ENCODE data around the gene ANKRD22.

ANKRD22 gene

GRCh38 chr10:88835096-88835909 lies 16.3 kb downstream of the ANKRD22 start:
- DNase-seq (ENCODE audit: low spot score): peak; percentile 85

DNA sequence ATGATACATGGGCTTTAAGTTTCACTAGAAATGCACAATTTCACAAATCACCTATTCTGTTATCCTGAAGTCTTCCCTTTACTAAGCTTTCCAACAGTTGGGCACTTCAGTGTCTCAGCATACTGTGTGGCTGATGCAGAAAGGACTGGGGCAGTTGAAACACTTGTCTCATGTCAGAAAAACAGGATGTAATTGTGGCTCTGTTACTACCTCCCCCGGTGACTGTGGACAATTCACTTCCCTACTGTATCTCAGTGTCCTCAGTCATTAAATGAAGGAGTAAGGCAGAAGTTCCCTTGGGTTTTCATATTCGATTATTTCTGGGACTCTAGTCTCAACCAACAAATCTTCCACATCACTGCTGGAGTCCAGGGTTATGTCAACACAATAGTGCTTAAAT lies 17.9 kb downstream of the ANKRD22 start:
- no peak for DNase-seq (ENCODE audit: low spot score)

GRCh38 chr10:88833156-88833555 lies 18.5 kb downstream of the ANKRD22 start:
- no peak for DNase-seq (ENCODE audit: low spot score)

GRCh38 chr10:88832376-88832775 lies 19.3 kb downstream of the ANKRD22 start:
- DNase-seq (ENCODE audit: low spot score): no peak

GRCh38 chr10:88831709-88832108 lies 19.9 kb downstream of the ANKRD22 start:
- DNase-seq (ENCODE audit: low spot score): no peak

DNA sequence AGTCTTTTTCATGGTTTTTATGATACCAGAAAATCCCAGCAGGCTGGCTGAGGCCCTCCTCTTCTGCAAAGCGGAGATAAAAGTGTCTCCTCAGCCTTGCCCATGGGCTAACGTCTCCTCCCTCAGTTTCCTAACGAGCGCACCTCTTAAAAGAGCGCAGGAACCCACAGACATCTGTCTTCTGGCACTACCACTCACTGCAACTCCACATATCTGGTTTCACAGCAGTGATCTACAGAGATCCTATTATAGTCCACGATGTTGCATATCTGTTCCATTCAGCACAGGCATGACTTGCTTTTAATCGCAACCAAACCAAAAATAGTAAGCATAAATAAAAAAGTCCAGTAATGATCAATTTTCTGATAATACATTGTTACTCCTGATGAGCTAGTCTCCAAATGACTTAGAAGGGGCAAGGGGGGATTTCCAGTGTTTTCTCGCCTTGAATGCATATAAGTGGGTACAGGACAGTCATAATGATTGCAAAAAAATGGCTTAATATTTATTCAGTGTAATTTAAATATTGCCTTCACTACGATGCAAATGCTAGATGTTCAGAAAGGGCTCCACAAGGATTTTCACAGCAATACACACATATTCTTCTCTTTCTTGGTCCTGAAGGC lies 20.9 kb downstream of the ANKRD22 start:
- DNase-seq (ENCODE audit: low spot score): no peak

- DNase-seq (ENCODE audit: low spot score): no peak
These were observed 23.3 kb downstream of the ANKRD22 start for GRCh38 chr10:88828310-88828709.

- DNase-seq (ENCODE audit: low spot score): no peak
These were observed 24.0 kb downstream of the ANKRD22 start for GRCh38 chr10:88827671-88828070.

- no peak for DNase-seq (ENCODE audit: low spot score)
These were observed 25.3 kb downstream of the ANKRD22 start for GRCh38 chr10:88826388-88826787.

DNA sequence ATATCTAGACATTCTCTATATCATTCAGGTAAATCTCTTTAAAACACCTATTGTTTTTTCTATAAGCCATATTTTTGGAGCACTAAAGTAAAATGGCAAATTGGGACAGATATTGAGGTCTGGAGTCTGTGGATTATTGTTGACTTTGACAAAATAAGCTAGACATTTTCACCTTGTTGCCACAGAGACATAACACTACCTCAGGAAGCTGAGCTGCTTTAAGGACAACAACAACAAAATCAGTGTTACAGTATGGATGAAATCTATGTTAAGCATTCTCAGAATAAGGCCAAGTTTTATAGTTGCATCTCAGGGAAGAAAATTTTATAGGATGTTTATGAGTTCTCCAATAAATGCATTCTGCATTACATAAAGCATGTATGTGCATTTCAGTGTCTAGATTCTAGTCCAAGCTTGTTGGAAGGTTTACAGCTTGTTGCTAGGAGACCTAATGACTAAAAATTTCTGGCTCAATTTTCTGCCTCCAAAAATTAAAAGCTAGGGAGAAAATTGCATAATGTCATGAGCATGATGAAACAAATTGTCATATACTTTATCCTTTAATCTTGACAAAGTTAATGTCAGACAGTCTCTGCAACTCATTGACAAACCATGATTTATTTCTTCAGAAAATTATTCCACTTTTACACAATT lies 30.8 kb downstream of the ANKRD22 start:
- peak; percentile 47 for DNase-seq (ENCODE audit: low spot score)

GRCh38 chr10:88819290-88819689 lies 32.4 kb downstream of the ANKRD22 start:
- DNase-seq (ENCODE audit: low spot score): peak; percentile 17

GRCh38 chr10:88813200-88813599 lies 38.4 kb downstream of the ANKRD22 start:
- no peak for DNase-seq (ENCODE audit: low spot score)

- peak; percentile 58 for DNase-seq (ENCODE audit: low spot score)
These were observed 41.3 kb downstream of the ANKRD22 start for GRCh38 chr10:88810196-88810961.

DNA sequence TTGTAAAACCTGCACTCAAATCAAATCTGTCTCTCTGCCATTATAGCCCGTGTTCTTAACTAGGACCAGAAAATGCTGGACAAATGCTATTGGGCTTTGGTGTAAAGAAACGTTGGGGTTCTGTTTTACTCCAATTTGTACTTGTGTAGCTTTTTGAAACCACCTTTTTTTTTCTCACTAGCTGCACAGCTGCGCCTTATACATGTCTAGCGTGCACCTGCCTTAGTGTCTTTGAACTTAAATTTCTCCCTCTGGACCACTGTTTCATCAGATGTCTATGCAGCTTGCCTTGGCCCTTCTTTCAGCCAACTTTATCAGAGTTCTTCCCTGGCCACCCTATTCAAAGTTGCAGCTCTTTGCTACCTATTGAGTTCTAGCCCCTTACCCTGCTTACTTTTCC lies 42.0 kb downstream of the ANKRD22 start:
- DNase-seq (ENCODE audit: low spot score): no peak

GRCh38 chr10:88805924-88806323 lies 45.7 kb downstream of the ANKRD22 start:
- DNase-seq (ENCODE audit: low spot score): no peak

GRCh38 chr10:88805361-88805760 lies 46.3 kb downstream of the ANKRD22 start:
- DNase-seq (ENCODE audit: low spot score): no peak

GRCh38 chr10:88804083-88804812 lies 47.4 kb downstream of the ANKRD22 start:
- DNase-seq (ENCODE audit: low spot score): no peak

DNA sequence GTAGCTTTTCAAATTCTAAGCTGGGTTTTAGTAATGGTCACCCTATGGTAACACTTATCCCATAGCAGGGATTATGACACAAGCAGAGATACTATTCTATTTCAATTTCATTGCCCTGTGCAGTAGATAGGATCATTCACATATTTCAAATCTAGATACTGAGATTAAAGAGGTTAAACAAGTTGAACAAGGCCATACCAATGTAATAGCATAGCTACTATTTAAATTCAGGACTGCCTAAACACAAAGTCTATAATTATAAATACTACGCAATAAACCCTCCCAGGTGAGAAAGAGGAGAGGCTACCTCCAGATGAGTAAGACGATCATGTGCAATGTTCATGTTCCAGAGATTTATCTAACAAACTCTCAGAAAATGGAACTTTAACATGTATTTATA lies 48.0 kb downstream of the ANKRD22 start:
- DNase-seq (ENCODE audit: low spot score): no peak

GRCh38 chr10:88802523-88803285 lies 48.9 kb downstream of the ANKRD22 start, which contains the start of gene LIPM:
TSS of gene LIPM (plus strand) at chr10:88802730. CDS start at chr10:88802897, 167 bp downstream.
- no peak for DNase-seq (ENCODE audit: low spot score)
